Neural progenitor cell (in vitro differentiated cells): ENCODE results near the gene ESYT2. TPM values are rescaled to one million over a fixed set of nuclear protein-coding genes. Genes with fewer than 3 reads are reported as not detected.

ENCODE experiments used
- DNase-seq: peaks from one replicate; pipeline ENCODE4 v3.0.0-alpha.2; 2016; ENCODE audit warnings: low spot score
- H2AFZ ChIP-seq: fragments of 200-600 bp; sonication (generic); replicated peaks from 2 replicates; pipeline ENCODE4 v1.6.1; 2016; ENCODE audit warnings: antibody characterized with exemption
- H3F3A ChIP-seq: fragments of 200-600 bp; sonication (generic); 2 replicates; pipeline ENCODE4 v1.6.1; 2016; ENCODE audit warnings: antibody characterized with exemption, low read depth
- H3K27ac ChIP-seq: fragments of 200-600 bp; sonication (generic); 2 replicates; pipeline ENCODE4 v1.5.1; 2016; ENCODE audit warnings: mild to moderate bottlenecking
- H3K27me3 ChIP-seq: fragments of 200-600 bp; sonication (generic); 2 replicates; pipeline ENCODE4 v1.6.1; 2016; ENCODE audit warnings: mild to moderate bottlenecking, moderate library complexity
- H3K36me3 ChIP-seq: fragments of 200-600 bp; sonication (generic); 2 replicates; pipeline ENCODE4 v1.5.1; 2016
- H3K4me1 ChIP-seq: fragments of 200-600 bp; sonication (generic); 2 replicates; pipeline ENCODE4 v1.6.1; 2016; ENCODE audit warnings: mixed run types
- H3K4me2 ChIP-seq: fragments of 200-600 bp; sonication (generic); 2 replicates; pipeline ENCODE4 v1.6.1; 2016
- H3K4me3 ChIP-seq: fragments of 200-600 bp; sonication (generic); 2 replicates; pipeline ENCODE4 v1.5.1; 2016
- H3K79me2 ChIP-seq: fragments of 200-600 bp; sonication (generic); 2 replicates; pipeline ENCODE4 v1.6.1; 2016; ENCODE audit warnings: low read depth
- H3K9ac ChIP-seq: fragments of 200-600 bp; sonication (generic); 2 replicates; pipeline ENCODE4 v1.6.1; 2016
- H3K9me3 ChIP-seq: fragments of 200-600 bp; sonication (generic); 2 replicates; pipeline ENCODE4 v1.5.1; 2016; ENCODE audit warnings: low read depth
- H4K20me1 ChIP-seq: fragments of 200-600 bp; sonication (generic); 2 replicates; pipeline ENCODE4 v1.6.1; 2016; ENCODE audit warnings: low read depth
- H3K27ac Mint-ChIP-seq: 3 replicates; pipeline ENCODE4 v1.8.0; 2021; ENCODE audit warnings: mixed read lengths
- H3K27me3 Mint-ChIP-seq: 2 replicates; pipeline ENCODE4 v1.8.0; 2022; ENCODE audit warnings: low read depth, mild to moderate bottlenecking, inconsistent platforms, moderate library complexity, mixed read lengths; ENCODE audit not compliant: insufficient read depth
- H3K36me3 Mint-ChIP-seq: 3 replicates; pipeline ENCODE4 v1.8.0; 2021; ENCODE audit warnings: mixed read lengths
- H3K4me1 Mint-ChIP-seq: 3 replicates; pipeline ENCODE4 v1.8.0; 2021; ENCODE audit warnings: mixed read lengths
- H3K4me3 Mint-ChIP-seq: 3 replicates; pipeline ENCODE4 v1.8.0; 2021; ENCODE audit warnings: mild to moderate bottlenecking, moderate library complexity, mixed read lengths
- H3K9me3 Mint-ChIP-seq: 3 replicates; pipeline ENCODE4 v1.8.0; 2020; ENCODE audit warnings: mixed read lengths
- EZH2 ChIP-seq: fragments of 200-600 bp; sonication (generic); IDR thresholded peaks from 2 replicates; pipeline ENCODE4 v1.6.1; 2017; ENCODE audit warnings: antibody characterized with exemption, mild to moderate bottlenecking, moderate library complexity
- EZH2phosphoT487 ChIP-seq: fragments of 200-600 bp; sonication (generic); IDR thresholded peaks from 2 replicates; pipeline ENCODE4 v1.6.1; 2017; ENCODE audit warnings: antibody characterized with exemption
- total RNA-seq: library from RNA; depleted of rRNA; stranded (reverse); fragments of >200 nt; gene quantifications from 2 replicates; pipeline ENCODE4 v1.2.3, GENCODE V29; 2015; ENCODE audit warnings: low replicate concordance
- TF ChIP-seq, protein P1 (sequence below): fragments of 200-600 bp; sonication (generic); IDR thresholded peaks from 2 replicates; pipeline ENCODE4 v1.5.1; 2017; ENCODE audit warnings: antibody characterized with exemption, mild to moderate bottlenecking

The ESYT2 gene
- total RNA-seq, 1 donor from 2014 or later: 33.4 TPM

DNA sequence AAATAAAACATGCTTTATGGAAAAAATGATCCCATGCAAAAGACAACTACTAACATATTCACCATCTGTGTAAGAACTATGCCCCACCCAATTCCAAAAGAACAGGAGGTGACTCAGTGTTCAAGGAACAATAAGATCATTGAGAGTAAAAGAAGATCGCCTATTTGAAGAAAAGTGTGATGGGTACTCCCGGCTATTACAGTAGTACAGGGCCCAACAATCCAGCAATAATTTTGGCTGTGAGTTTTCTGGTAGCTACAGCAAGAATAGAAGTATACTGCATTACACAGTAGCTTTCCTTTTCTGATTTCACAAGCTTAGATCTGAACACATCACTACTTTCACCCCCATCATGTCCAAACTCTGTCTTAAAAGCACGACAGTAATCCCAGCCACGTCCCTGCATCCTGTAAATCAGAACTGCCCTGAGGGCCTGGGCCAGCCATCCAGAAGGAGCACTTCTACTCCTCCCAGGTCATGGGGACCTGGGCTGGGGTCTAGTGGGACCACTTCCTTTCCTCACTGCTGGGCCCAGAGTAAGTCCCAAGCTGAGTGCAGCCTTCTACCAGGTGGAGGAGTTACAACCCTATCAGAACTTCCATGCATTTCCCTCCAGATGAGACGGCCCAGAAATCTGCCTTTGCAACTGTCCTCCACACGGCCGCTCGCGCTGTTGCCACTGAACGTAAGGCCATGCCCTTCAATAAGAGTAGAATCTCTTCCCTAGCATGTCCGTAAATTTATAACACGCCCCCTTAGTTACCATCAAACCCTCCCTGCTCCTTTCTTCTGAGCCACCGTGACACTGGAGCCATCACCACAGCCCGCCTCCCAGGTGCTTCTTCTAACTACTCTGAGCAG, 7.9 kb downstream of the ESYT2 start:
- Histone ChIP-seq H3K4me2 (no peak overlapping the region), H2AFZ (no peak overlapping the region)
- H3K27me3 Mint-ChIP-seq: peaks cover 2% of the 10 kb centered on the region

DNA sequence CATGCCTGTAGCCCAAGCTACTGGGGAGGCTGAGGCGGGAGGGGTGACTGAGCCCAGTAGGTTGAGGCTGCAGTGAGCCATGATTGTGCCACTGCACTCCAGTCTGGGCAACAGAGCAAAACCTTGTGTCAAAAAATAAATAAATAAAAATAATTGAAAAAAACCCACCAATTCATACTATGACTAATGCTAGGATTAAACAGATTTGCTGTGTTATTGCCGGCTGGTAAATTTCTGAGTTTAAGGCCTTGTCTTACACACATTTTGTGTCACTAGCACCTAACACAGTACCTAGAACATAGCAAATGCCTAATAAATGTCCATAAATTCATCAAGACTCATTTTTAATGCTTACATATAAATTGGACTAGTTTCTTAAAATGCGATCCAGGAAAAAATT, 8.7 kb downstream of the ESYT2 start:
- no peaks in the 10 kb centered on the region for H3K36me3 ChIP-seq
- H3K27ac ChIP-seq: no peak overlapping the region
- H3F3A ChIP-seq: peaks cover 6% of the 10 kb centered on the region
- DNase-seq: no peak
- TF ChIP-seq, protein P1, sequence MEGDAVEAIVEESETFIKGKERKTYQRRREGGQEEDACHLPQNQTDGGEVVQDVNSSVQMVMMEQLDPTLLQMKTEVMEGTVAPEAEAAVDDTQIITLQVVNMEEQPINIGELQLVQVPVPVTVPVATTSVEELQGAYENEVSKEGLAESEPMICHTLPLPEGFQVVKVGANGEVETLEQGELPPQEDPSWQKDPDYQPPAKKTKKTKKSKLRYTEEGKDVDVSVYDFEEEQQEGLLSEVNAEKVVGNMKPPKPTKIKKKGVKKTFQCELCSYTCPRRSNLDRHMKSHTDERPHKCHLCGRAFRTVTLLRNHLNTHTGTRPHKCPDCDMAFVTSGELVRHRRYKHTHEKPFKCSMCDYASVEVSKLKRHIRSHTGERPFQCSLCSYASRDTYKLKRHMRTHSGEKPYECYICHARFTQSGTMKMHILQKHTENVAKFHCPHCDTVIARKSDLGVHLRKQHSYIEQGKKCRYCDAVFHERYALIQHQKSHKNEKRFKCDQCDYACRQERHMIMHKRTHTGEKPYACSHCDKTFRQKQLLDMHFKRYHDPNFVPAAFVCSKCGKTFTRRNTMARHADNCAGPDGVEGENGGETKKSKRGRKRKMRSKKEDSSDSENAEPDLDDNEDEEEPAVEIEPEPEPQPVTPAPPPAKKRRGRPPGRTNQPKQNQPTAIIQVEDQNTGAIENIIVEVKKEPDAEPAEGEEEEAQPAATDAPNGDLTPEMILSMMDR: no peak
- TF ChIP-seq EZH2: no peak
- TF ChIP-seq EZH2phosphoT487: no peak
- peaks cover 95% of the 10 kb centered on the region for H3K79me2 ChIP-seq
- peaks cover 27% of the 10 kb centered on the region for H3K4me1 ChIP-seq
- Mint-ChIP-seq H3K36me3 (peaks cover 1% of the 10 kb centered on the region), H3K9me3 (no peaks in the 10 kb centered on the region), H3K4me3 (no peak overlapping the region), H3K27ac (no peak overlapping the region), H3K4me1 (peaks cover 43% of the 10 kb centered on the region), H3K27me3 (peaks cover 2% of the 10 kb centered on the region)
- no peaks in the 10 kb centered on the region for H3K27me3 ChIP-seq
- no peak overlapping the region for H3K9ac ChIP-seq
- H3K4me3 ChIP-seq: no peak overlapping the region
- no peak overlapping the region for H2AFZ ChIP-seq
- H3K4me2 ChIP-seq: no peak overlapping the region
- H3K9me3 ChIP-seq: no peaks in the 10 kb centered on the region
- H4K20me1 ChIP-seq: peaks cover 2% of the 10 kb centered on the region

More for the DNA sequence above, 7.9 kb downstream of the ESYT2 start:
- Histone ChIP-seq H3K79me2 (peaks cover 100% of the 10 kb centered on the region), H3K27me3 (no peaks in the 10 kb centered on the region), H3K4me1 (peaks cover 20% of the 10 kb centered on the region), H3F3A (peaks cover 4% of the 10 kb centered on the region), H3K4me3 (no peak overlapping the region), H4K20me1 (peaks cover 5% of the 10 kb centered on the region), H3K9me3 (no peaks in the 10 kb centered on the region), H3K36me3 (no peaks in the 10 kb centered on the region), H3K9ac (no peak overlapping the region), H3K27ac (no peak overlapping the region)
- H3K4me1 Mint-ChIP-seq: peaks cover 35% of the 10 kb centered on the region
- H3K9me3 Mint-ChIP-seq: no peaks in the 10 kb centered on the region
- H3K27ac Mint-ChIP-seq: no peak overlapping the region
- peaks cover 3% of the 10 kb centered on the region for H3K36me3 Mint-ChIP-seq
- TF ChIP-seq EZH2 (no peak), EZH2phosphoT487 (no peak)
- TF ChIP-seq, protein P1: no peak
- no peak overlapping the region for H3K4me3 Mint-ChIP-seq
- DNase-seq: no peak

DNA sequence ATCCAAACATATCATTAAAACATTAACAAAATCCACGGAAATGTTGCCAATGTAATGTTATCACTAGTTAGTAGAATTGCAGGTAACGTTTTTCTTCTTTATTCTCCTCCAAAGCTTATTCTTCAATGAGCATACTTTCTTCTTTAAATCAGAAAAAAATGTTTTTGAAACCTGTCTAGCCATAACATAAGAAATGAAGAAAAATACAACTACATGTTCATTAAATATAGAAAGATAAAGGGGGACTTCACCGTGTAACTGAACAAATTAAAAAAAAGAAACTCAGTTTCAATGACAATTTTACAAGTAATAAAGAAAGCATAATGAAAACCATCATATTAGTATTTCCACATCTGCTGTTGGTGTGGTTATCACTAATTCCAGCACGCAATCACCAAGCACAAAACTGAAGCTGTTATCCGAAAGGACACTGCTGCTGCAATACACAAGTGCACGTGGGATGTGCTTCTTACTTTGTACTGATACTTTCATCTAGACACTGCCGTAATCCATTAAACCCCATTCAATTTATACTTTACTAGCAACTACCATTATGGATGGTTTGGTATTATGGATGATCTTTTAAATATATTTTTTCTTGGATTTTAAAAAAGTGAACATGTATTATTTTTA, 9.6 kb downstream of the ESYT2 start:
- Mint-ChIP-seq H3K27me3 (peaks cover 2% of the 10 kb centered on the region), H3K4me1 (peaks cover 49% of the 10 kb centered on the region), H3K9me3 (no peaks in the 10 kb centered on the region), H3K36me3 (no peaks in the 10 kb centered on the region), H3K4me3 (no peak overlapping the region), H3K27ac (no peak overlapping the region)
- no peaks in the 10 kb centered on the region for H3K27me3 ChIP-seq
- H4K20me1 ChIP-seq: no peaks in the 10 kb centered on the region
- peaks cover 36% of the 10 kb centered on the region for H3K4me1 ChIP-seq
- H3K27ac ChIP-seq: no peak overlapping the region
- peaks cover 15% of the 10 kb centered on the region for H3F3A ChIP-seq
- H3K36me3 ChIP-seq: no peaks in the 10 kb centered on the region
- no peak for DNase-seq
- peaks cover 93% of the 10 kb centered on the region for H3K79me2 ChIP-seq
- H3K9ac ChIP-seq: no peak overlapping the region
- H2AFZ ChIP-seq: no peak overlapping the region
- H3K4me2 ChIP-seq: no peak overlapping the region
- H3K9me3 ChIP-seq: no peaks in the 10 kb centered on the region
- H3K4me3 ChIP-seq: no peak overlapping the region
- TF ChIP-seq EZH2phosphoT487 (no peak), EZH2 (no peak)
- TF ChIP-seq, protein P1: no peak
